AG09309 (cell line): Measurements from ENCODE around the gene ENTREP1.

Source experiments
- DNase-seq: peaks from one replicate; pipeline ENCODE4 v3.0.0-alpha.2; 2010; ENCODE audit warnings: low read depth
- H3K4me3 ChIP-seq: 2 replicates; pipeline ENCODE4 v1.5.1; 2011; ENCODE audit warnings: mild to moderate bottlenecking, low read depth, low read length, moderate library complexity; ENCODE audit not compliant: control insufficient read depth
- CTCF ChIP-seq: IDR thresholded peaks from 2 replicates; pipeline ENCODE4 v1.5.1; 2011; ENCODE audit warnings: mild to moderate bottlenecking, low read depth, low read length, inconsistent platforms; ENCODE audit not compliant: insufficient read depth, control insufficient read depth; ENCODE audit errors: missing control alignments

ENTREP1 gene

GRCh38 chr9:69376651-69377050 lies 51.6 kb downstream of the ENTREP1 start:
- H3K4me3 ChIP-seq: no peak overlapping the region
- DNase-seq: peak; percentile 80
- no peak for TF ChIP-seq CTCF

- no peak for TF ChIP-seq CTCF
- no peak overlapping the region for H3K4me3 ChIP-seq
- no peak for DNase-seq
Observed at GRCh38 chr9:69377291-69377690, 52.3 kb downstream of the ENTREP1 start.

- TF ChIP-seq CTCF: no peak
- H3K4me3 ChIP-seq: no peak overlapping the region
- DNase-seq: no peak
Observed at GRCh38 chr9:69377981-69378380, 53.0 kb downstream of the ENTREP1 start.

GRCh38 chr9:69379270-69379982 lies 54.4 kb downstream of the ENTREP1 start:
- DNase-seq: no peak
- TF ChIP-seq CTCF: no peak
- no peak overlapping the region for H3K4me3 ChIP-seq

GRCh38 chr9:69380301-69380700 lies 55.3 kb downstream of the ENTREP1 start:
- H3K4me3 ChIP-seq: no peak overlapping the region
- no peak for TF ChIP-seq CTCF
- no peak for DNase-seq

GRCh38 chr9:69380811-69381210 lies 55.8 kb downstream of the ENTREP1 start:
- DNase-seq: no peak
- H3K4me3 ChIP-seq: no peak overlapping the region
- no peak for TF ChIP-seq CTCF
